Measurements from ENCODE around the gene RPL38.

RPL38 gene

GRCh38 chr17:74227271-74228080 is 24.0 kb downstream of the RPL38 start:
- no peak for DNase-seq (ENCODE audit: low read depth)

GRCh38 chr17:74228306-74228978 is 25.0 kb downstream of the RPL38 start:
- DNase-seq (ENCODE audit: low read depth) = no peak

- DNase-seq (ENCODE audit: low read depth) = no peak
These were observed 27.4 kb downstream of the RPL38 start for GRCh38 chr17:74230896-74231295.

DNA sequence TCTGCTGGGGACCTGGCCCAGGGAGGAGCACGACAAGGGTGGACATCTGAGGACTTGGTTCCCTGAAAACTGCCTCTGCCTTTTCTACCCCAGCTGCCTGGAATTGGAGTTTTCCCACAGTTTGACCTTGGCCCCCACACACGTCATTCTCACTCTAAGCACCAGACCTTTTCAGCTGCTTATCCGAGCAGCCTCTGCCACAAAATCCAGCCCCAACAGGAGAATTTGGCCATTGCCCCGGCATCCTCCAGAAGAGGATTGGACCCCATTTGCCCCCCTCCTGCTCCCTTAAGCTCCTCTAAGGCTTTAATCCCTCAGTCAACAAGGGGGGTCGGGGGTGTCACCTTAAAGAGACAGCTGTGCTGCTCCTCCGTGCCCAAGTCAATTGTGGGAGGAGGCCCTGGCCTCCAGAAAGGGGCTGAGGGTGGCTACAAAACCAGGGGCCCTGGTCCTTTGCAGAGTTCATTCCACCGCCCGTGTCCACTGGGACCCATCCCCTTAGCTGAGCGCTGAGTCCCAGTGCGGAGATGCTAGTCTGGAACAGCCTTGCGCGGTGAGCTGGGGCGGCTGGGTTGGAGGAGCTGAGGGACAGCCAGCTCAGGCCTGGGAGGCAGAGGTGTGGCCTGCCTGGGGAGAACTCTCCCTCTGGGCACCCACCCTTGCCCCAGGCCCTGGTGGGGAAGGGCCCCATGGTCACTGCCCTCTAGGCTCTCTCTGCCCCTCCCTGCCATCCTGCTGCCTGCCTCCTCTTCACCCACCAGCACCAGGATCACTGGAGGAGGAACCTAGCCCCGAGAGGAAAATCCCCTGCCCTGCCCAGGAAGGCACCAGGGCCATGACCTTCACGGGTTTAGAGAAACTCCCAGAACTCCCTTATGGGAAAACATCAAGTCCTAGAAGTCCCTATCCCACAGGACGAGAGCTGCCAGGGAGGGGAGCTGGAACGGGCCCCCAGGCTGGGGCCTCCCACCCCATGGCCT is 28.7 kb downstream of the RPL38 start:
- DNase-seq (ENCODE audit: low read depth) = no peak

GRCh38 chr17:74233937-74234336 is 30.5 kb downstream of the RPL38 start:
- no peak for DNase-seq (ENCODE audit: low read depth)

GRCh38 chr17:74234486-74234885 is 31.0 kb downstream of the RPL38 start:
- no peak for DNase-seq (ENCODE audit: low read depth)

DNA sequence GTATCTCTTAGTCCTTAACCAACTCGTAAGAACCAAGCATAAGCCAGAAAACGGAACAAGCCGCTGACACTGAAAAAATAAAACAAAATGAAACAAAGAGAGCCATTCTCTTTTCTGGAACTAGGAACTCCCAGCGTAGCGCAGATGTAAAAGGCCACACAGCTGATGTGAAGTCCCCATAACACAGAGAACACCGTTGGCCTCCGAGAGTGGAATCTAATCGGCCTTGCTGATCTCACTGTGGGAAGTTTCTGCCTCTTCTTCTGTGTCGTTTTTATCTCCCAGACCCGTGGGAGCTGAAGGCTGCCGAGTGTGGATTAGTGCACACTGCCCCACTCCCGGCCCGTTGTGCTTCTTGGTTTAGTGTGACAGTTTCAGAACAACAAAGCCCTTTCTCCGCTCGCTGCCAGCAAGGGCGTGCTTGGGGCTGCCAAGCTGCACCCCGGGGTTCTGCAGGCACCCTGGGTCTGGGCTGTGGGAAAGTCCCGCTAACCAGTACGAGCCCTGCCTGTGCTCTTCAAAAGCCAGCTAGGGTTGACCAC is 31.6 kb downstream of the RPL38 start:
- no peak for DNase-seq (ENCODE audit: low read depth)

- DNase-seq (ENCODE audit: low read depth) = no peak
These were observed 32.5 kb downstream of the RPL38 start for GRCh38 chr17:74235911-74236371.

GRCh38 chr17:74237321-74237720 is 33.8 kb downstream of the RPL38 start:
- no peak for DNase-seq (ENCODE audit: low read depth)

- DNase-seq (ENCODE audit: low read depth) = no peak
These were observed 35.7 kb downstream of the RPL38 start for GRCh38 chr17:74239172-74239571.

GRCh38 chr17:74240618-74241205 is 37.2 kb downstream of the RPL38 start:
- DNase-seq (ENCODE audit: low read depth) = no peak

GRCh38 chr17:74241431-74241830 is 38.0 kb downstream of the RPL38 start:
- DNase-seq (ENCODE audit: low read depth) = no peak

- DNase-seq (ENCODE audit: low read depth) = no peak
These were observed 38.4 kb downstream of the RPL38 start for GRCh38 chr17:74241847-74242246.

- no peak for DNase-seq (ENCODE audit: low read depth)
These were observed 39.7 kb downstream of the RPL38 start for GRCh38 chr17:74243013-74243755.

DNA sequence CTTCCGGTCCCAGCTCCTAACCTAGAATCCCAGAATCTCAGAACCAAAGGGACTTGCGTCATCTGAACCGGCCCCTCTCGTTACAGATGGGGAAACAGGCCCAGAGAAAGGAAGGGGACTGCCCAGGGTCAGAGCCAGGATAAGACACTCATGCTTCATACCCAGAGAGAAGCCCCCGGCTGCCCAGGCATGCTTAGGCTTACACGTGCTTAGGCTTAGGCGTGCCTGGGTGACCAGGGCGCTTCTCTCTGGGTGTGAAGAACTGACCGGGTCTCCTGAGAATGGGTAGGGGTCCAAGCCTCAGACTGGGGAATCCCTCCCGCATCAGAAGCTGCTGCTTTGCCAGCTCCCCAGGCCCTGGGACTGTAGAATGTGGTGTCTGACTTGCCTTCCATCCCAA is 40.6 kb downstream of the RPL38 start:
- no peak for DNase-seq (ENCODE audit: low read depth)

- no peak for DNase-seq (ENCODE audit: low read depth)
These were observed 41.1 kb downstream of the RPL38 start for GRCh38 chr17:74244548-74244947.

GRCh38 chr17:74245145-74245831 is 41.8 kb downstream of the RPL38 start:
- DNase-seq (ENCODE audit: low read depth) = no peak

DNA sequence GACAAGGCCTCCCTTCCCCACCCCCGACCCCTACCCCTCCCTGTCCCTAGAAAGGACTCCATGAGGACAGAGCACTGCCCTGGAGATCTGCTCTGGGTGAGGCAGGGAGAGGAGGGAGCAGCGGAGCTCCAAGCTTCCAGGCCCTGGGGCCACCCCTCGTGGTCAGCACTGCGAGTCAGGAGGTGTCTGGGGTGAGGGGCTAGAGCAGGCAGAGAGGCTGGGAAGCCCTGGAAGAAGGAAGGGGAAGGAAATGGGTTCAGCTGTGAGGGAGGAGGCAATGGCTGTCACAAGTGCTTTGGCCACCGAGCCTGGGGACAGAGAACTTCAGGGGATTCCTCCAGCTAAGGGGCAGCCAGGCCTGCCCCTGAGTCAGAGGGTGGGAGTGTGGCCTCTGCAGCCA is 42.4 kb downstream of the RPL38 start:
- no peak for DNase-seq (ENCODE audit: low read depth)

DNA sequence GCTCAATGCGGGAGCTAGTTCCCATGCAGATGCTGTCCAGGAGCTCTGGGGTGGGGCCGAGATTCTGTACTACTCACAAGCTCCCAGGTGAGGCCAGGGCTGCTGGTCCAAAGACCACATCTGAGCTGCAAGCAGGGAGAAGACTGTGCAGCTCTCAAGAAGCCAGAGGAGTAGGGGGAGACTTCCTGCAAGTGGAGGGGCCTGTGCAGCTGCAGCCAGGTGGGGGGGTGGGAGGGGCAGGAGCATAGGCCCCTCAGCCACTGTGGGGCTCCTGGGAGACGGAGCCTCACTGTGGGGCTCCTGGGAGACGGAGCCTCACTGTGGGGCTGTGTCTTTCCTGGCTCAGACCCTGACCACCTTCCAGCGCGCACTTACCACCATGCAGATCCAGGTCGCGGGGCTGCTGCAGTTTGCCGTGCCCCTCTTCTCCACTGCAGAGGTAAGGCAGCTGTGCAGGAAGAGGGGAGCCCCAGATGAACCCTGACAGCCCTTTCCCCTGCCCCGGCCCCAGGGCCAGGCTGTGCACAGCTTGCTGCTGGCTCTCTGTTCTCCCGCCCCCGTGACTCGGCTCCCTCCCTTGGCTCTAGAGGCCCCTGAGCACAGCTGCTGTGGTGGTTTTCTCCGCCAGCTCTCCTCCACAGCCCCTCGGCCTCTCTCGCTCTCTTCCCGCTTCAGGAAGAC is 46.3 kb downstream of the RPL38 start:
- no peak for DNase-seq (ENCODE audit: low read depth)
